GM06990 (cell line): ENCODE measurements around the gene INSIG1.

Experiments used
- DNase-seq: peaks from one replicate; pipeline ENCODE4 v3.0.0-alpha.2; 2011; ENCODE audit not compliant: insufficient read length; ENCODE audit errors: extremely low read depth
- H3K27me3 ChIP-seq: replicated peaks from 2 replicates; pipeline ENCODE4 v1.6.0; 2011; ENCODE audit warnings: low read length; ENCODE audit not compliant: control insufficient read depth, insufficient read depth
- H3K36me3 ChIP-seq: 2 replicates; pipeline ENCODE4 v1.5.1; 2011; ENCODE audit warnings: low read length; ENCODE audit not compliant: control insufficient read depth, insufficient read depth
- H3K4me3 ChIP-seq: replicated peaks from 2 replicates; pipeline ENCODE4 v1.5.1; 2011; ENCODE audit warnings: low read depth, mild to moderate bottlenecking, control low read depth, low read length
- CTCF ChIP-seq: IDR thresholded peaks from 2 replicates; pipeline ENCODE4 v1.5.1; 2011; ENCODE audit warnings: low read length, control low read depth, mild to moderate bottlenecking, inconsistent platforms; ENCODE audit not compliant: insufficient read depth, poor library complexity, severe bottlenecking

The INSIG1 gene

GRCh38 chr7:155283565-155284194, 14.0 kb upstream of the INSIG1 start:
- no peak overlapping the region for H3K4me3 ChIP-seq
- TF ChIP-seq CTCF, result no peak
- DNase-seq, result no peak
- no peaks in the 10 kb centered on the region for H3K36me3 ChIP-seq
- H3K27me3 ChIP-seq, result no peaks in the 10 kb centered on the region; the same call in 1 of the 2 replicates

GRCh38 chr7:155284496-155285274, 13.0 kb upstream of the INSIG1 start:
- H3K27me3 ChIP-seq, result no peaks in the 10 kb centered on the region
- no peaks in the 10 kb centered on the region for H3K36me3 ChIP-seq
- no peak overlapping the region for H3K4me3 ChIP-seq
- DNase-seq, result no peak
- TF ChIP-seq CTCF, result no peak

GRCh38 chr7:155285423-155285822, 12.3 kb upstream of the INSIG1 start:
- DNase-seq, result no peak
- no peaks in the 10 kb centered on the region for H3K27me3 ChIP-seq
- TF ChIP-seq CTCF, result no peak
- no peak overlapping the region for H3K4me3 ChIP-seq
- H3K36me3 ChIP-seq, result no peaks in the 10 kb centered on the region

DNA sequence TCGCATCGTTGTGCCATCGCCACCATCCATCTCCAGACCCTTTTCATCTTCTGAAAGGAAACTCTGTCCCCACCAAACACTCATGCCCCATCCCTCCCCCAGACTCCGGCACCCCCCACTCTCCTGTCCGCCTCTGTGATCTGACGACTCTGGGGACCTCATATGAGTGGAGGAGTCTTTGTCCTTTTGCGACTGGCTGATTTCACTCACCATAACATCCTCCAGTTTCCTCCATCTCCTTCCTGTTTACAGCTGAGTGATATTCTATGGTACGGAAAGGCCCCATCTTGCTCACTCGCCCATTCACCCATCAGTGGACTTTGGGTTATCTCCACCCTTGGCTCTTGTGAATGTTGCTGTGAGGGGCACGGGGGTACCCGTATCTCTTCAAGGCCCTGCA, 11.8 kb upstream of the INSIG1 start:
- no peak for TF ChIP-seq CTCF
- no peak for DNase-seq

GRCh38 chr7:155286686-155287085, 11.0 kb upstream of the INSIG1 start:
- H3K27me3 ChIP-seq, result no peaks in the 10 kb centered on the region
- no peak for TF ChIP-seq CTCF
- no peaks in the 10 kb centered on the region for H3K36me3 ChIP-seq
- no peak for DNase-seq
- H3K4me3 ChIP-seq, result no peak overlapping the region

More for the DNA sequence above, 11.8 kb upstream of the INSIG1 start:
- no peak overlapping the region for H3K4me3 ChIP-seq
- no peaks in the 10 kb centered on the region for H3K36me3 ChIP-seq
- no peaks in the 10 kb centered on the region for H3K27me3 ChIP-seq
